ENCODE data around the gene MOCOS.

DNA sequence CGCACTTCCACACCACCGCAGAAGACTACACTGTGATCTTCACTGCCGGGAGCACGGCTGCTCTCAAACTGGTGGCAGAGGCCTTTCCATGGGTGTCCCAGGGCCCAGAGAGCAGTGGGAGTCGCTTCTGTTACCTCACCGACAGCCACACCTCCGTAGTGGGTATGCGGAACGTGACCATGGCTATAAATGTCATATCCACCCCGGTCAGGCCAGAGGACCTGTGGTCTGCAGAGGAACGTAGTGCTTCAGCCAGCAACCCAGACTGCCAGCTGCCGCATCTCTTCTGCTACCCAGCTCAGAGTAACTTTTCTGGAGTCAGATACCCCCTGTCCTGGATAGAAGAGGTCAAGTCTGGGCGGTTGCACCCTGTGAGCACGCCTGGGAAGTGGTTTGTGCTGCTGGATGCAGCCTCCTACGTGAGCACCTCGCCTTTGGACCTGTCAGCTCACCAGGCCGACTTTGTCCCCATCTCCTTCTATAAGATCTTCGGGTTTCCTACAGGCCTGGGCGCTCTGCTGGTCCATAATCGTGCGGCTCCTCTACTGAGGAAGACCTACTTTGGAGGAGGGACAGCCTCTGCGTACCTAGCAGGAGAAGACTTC lies 12.5 kb downstream of the MOCOS start:
- TF ChIP-seq SRF (IDR thresholded peaks at IDR 0.05; ENCODE audit: low read depth, low read length) (no peak), CTCF (IDR thresholded peaks at IDR 0.05; ENCODE audit: control extremely low read depth in 1 of 3, insufficient read depth in 1 of 3, low read depth in 1 of 3, low read length in 3 of 3) (no peak)

Measured in H1 (cell line).